Measurements from ENCODE around the gene BCAR3.

GRCh38 chr1:93549811-93550210 is 131.8 kb downstream of the BCAR3 start:
- TF ChIP-seq CTCF (IDR thresholded peaks at IDR 0.05) (no peak), BHLHE40 (IDR thresholded peaks at IDR 0.05; ENCODE audit: low read depth, low read length) (no peak), E2F6 (IDR thresholded peaks at IDR 0.05; ENCODE audit: borderline replicate concordance, low read depth) (no peak), RNF2 (IDR thresholded peaks at IDR 0.05; ENCODE audit: borderline replicate concordance, low read depth) (no peak), KDM1A (IDR thresholded peaks at IDR 0.05; ENCODE audit: low read depth) (no peak), JUN (IDR thresholded peaks at IDR 0.05) (no peak), CEBPB (IDR thresholded peaks at IDR 0.05) (no peak), MAX (IDR thresholded peaks at IDR 0.05) (no peak), CBX8 (IDR thresholded peaks at IDR 0.05) (no peak)

All from A549 (cell line).